ENCODE measurements around the gene ABI1.

The ABI1 gene

GRCh38 chr10:26863351-26864076 is 2.8 kb upstream of the ABI1 start:
- Histone ChIP-seq H3K4me3 (ENCODE audit: low read depth in 1 of 2, low read length in 2 of 2) (no peak overlapping the region), H3K4me1 (ENCODE audit: insufficient read depth, low read length) (peaks cover 16% of the 10 kb centered on the region), H3K79me2 (ENCODE audit: insufficient read depth, low read length) (peaks cover 22% of the 10 kb centered on the region), H2AFZ (ENCODE audit: low read depth, low read length) (peak overlapping the region; percentile 34; the same call in 1 of the 2 replicates), H3K36me3 (ENCODE audit: insufficient read depth, low read length) (no peaks in the 10 kb centered on the region), H4K20me1 (ENCODE audit: insufficient read depth, low read length) (peaks cover 11% of the 10 kb centered on the region; the same call in 1 of the 2 replicates), H3K9ac (ENCODE audit: low read depth, low read length) (no peak overlapping the region), H3K27ac (ENCODE audit: low read length) (no peak overlapping the region), H3K9me3 (ENCODE audit: insufficient read depth, low read length, severe bottlenecking) (no peaks in the 10 kb centered on the region), H3K27me3 (ENCODE audit: insufficient read depth, low read length, poor library complexity) (peaks cover 3% of the 10 kb centered on the region), H3K4me2 (ENCODE audit: insufficient read depth, low read length) (no peak overlapping the region)
- DNase-seq (no peak), ATAC-seq (ENCODE audit: insufficient read depth, low read depth) (no peak)
- TF ChIP-seq EZH2 (IDR thresholded peaks at IDR 0.05; ENCODE audit: borderline replicate concordance, low read depth, low read length, severe bottlenecking), result no peak
- TF ChIP-seq CTCF (IDR thresholded peaks at IDR 0.05; ENCODE audit: borderline replicate concordance, extremely low read depth, low read length, poor library complexity, severe bottlenecking), result no peak

- peak overlapping the region; percentile 27 for H3K9ac ChIP-seq (ENCODE audit: low read depth, low read length)
- no peaks in the 10 kb centered on the region for H3K9me3 ChIP-seq (ENCODE audit: insufficient read depth, low read length, severe bottlenecking)
- peak overlapping the region in 1 of 2 experiments; percentile 50; a peak in 2 of 4 replicates for H3K4me3 ChIP-seq (ENCODE audit: low read depth in 1 of 2, low read length in 2 of 2)
- H3K4me2 ChIP-seq (ENCODE audit: insufficient read depth, low read length), result peak overlapping the region; percentile 62
- H3K79me2 ChIP-seq (ENCODE audit: insufficient read depth, low read length), result peaks cover 43% of the 10 kb centered on the region
- no peaks in the 10 kb centered on the region for H3K36me3 ChIP-seq (ENCODE audit: insufficient read depth, low read length)
- peak overlapping the region; percentile 63; the same call in 1 of the 2 replicates for H3K27ac ChIP-seq (ENCODE audit: low read length)
- H3K27me3 ChIP-seq (ENCODE audit: insufficient read depth, low read length, poor library complexity), result no peaks in the 10 kb centered on the region
- H3K4me1 ChIP-seq (ENCODE audit: insufficient read depth, low read length), result peaks cover 34% of the 10 kb centered on the region
- H2AFZ ChIP-seq (ENCODE audit: low read depth, low read length), result peak overlapping the region; percentile 76
- ATAC-seq (ENCODE audit: insufficient read depth, low read depth), result no peak
- peaks cover 27% of the 10 kb centered on the region for H4K20me1 ChIP-seq (ENCODE audit: insufficient read depth, low read length)
- TF ChIP-seq EZH2 (IDR thresholded peaks at IDR 0.05; ENCODE audit: borderline replicate concordance, low read depth, low read length, severe bottlenecking) (no peak), CTCF (IDR thresholded peaks at IDR 0.05; ENCODE audit: borderline replicate concordance, extremely low read depth, low read length, poor library complexity, severe bottlenecking) (peak; percentile 68)
- DNase-seq, result no peak
Measured at GRCh38 chr10:26861205-26861998, 644 bp upstream of the ABI1 start.

GRCh38 chr10:26860102-26860442 is 686 bp downstream of the ABI1 start:
- TF ChIP-seq EZH2 (IDR thresholded peaks at IDR 0.05; ENCODE audit: borderline replicate concordance, low read depth, low read length, severe bottlenecking) (no peak), CTCF (IDR thresholded peaks at IDR 0.05; ENCODE audit: borderline replicate concordance, extremely low read depth, low read length, poor library complexity, severe bottlenecking) (no peak)
- H3K27ac ChIP-seq (ENCODE audit: low read length), result peak overlapping the region; percentile 98
- H4K20me1 ChIP-seq (ENCODE audit: insufficient read depth, low read length), result peaks cover 37% of the 10 kb centered on the region
- peak overlapping the region; percentile 99 for H3K9ac ChIP-seq (ENCODE audit: low read depth, low read length)
- ATAC-seq (ENCODE audit: insufficient read depth, low read depth) (peak; percentile 32), DNase-seq (peak; percentile 61)
- peaks cover 37% of the 10 kb centered on the region for H3K4me1 ChIP-seq (ENCODE audit: insufficient read depth, low read length)
- peak overlapping the region; percentile 88 for H3K4me2 ChIP-seq (ENCODE audit: insufficient read depth, low read length)
- no peaks in the 10 kb centered on the region for H3K9me3 ChIP-seq (ENCODE audit: insufficient read depth, low read length, severe bottlenecking)
- H3K27me3 ChIP-seq (ENCODE audit: insufficient read depth, low read length, poor library complexity), result no peaks in the 10 kb centered on the region
- peak overlapping the region; percentile 87 to 97 for H3K4me3 ChIP-seq (ENCODE audit: low read depth in 1 of 2, low read length in 2 of 2)
- H2AFZ ChIP-seq (ENCODE audit: low read depth, low read length), result peak overlapping the region; percentile 96
- H3K79me2 ChIP-seq (ENCODE audit: insufficient read depth, low read length), result peaks cover 57% of the 10 kb centered on the region
- H3K36me3 ChIP-seq (ENCODE audit: insufficient read depth, low read length), result no peaks in the 10 kb centered on the region

All from DND-41 (cell line).